Measurements from ENCODE around the gene NOP16.
A peak's percentile ranks its signal among the peaks of the same experiment; 100 is the strongest.

Gene NOP16

GRCh38 chr5:176388444-176389134, at the start of gene NOP16, which contains the start of gene HIGD2A:
Gene NOP16, minus strand, starts transcription at chr5:176388598. Its CDS starts 59 bp downstream, at chr5:176388539.
Gene HIGD2A, plus strand, starts transcription at chr5:176388751. Its CDS starts 69 bp downstream, at chr5:176388820.
- Histone ChIP-seq H3K9ac (ENCODE audit: low read length) (peak within 1 kb of the TSS; percentile 79), H3K4me1 (ENCODE audit: insufficient read depth, low read length) (peaks cover 18% of the 10 kb centered on the region), H3K27ac (ENCODE audit: low read depth, low read length) (peak within 1 kb of the TSS; percentile 98), H3K27me3 (ENCODE audit: control insufficient read depth in 1 of 2, insufficient read depth in 2 of 2, low read length in 2 of 2) (no peaks in the 10 kb centered on the region), H3K9me3 (ENCODE audit: low read length) (no peaks in the 10 kb centered on the region), H3K36me3 (ENCODE audit: insufficient read depth, low read length) (peaks cover 43% of the 10 kb centered on the region), H3K4me3 (ENCODE audit: low read depth in 1 of 2, low read length in 2 of 2) (peak within 1 kb of the TSS; percentile 68 to 83)

DNA sequence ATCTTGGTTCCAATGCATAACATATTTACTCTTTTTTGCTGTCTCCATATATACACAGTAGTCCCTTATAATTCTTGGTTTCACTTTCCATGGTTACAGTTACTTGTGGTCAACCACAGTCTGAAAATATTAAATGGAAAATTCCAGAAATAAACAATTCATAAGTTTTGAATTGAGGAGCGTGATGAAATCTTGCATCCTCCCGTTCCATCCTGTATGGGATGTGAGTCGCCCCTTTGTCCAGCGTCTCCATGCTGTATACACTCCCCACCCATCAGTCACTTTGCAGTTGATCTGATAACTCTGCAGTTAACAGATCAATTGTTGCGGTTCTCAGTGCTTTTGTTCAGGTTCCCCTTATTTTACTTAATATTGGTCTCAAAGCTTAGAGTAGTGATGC, 48.3 kb upstream of the NOP16 start:
- Histone ChIP-seq H3K27me3 (ENCODE audit: control insufficient read depth in 1 of 2, insufficient read depth in 2 of 2, low read length in 2 of 2) (peaks cover 0 to 2% of the 10 kb centered on the region in 2 donors), H3K36me3 (ENCODE audit: insufficient read depth, low read length) (no peaks in the 10 kb centered on the region), H3K4me1 (ENCODE audit: insufficient read depth, low read length) (no peaks in the 10 kb centered on the region), H3K9ac (ENCODE audit: low read length) (no peak overlapping the region), H3K4me3 (ENCODE audit: low read depth in 1 of 2, low read length in 2 of 2) (no peak overlapping the region), H3K27ac (ENCODE audit: low read depth, low read length) (no peak overlapping the region), H3K9me3 (ENCODE audit: low read length) (no peaks in the 10 kb centered on the region)

DNA sequence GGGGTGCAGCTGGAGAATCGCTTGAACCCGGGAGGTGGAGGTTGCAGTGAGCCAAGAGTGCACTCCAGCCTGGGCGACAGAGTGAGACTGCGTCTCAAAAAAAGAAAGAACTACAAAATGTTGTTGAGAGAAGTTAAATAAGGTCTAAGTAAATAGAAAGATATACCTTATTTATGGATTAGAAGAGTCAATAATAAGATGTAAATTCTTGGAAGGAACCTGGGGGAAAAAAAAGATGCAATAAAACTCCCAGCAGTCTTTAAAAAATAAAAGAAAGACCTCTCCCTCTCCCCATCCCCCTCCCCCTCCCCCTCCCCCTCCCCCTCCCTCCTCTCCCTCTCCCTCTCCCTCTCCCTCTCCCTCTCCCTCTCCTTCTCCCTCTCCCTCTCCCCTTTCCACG, 44.3 kb upstream of the NOP16 start:
- no peaks in the 10 kb centered on the region for H3K9me3 ChIP-seq (ENCODE audit: low read length)
- H3K27me3 ChIP-seq (ENCODE audit: control insufficient read depth in 1 of 2, insufficient read depth in 2 of 2, low read length in 2 of 2), result no peaks in the 10 kb centered on the region
- no peak overlapping the region for H3K27ac ChIP-seq (ENCODE audit: low read depth, low read length)
- no peak overlapping the region for H3K9ac ChIP-seq (ENCODE audit: low read length)
- no peak overlapping the region for H3K4me3 ChIP-seq (ENCODE audit: low read depth in 1 of 2, low read length in 2 of 2)
- no peaks in the 10 kb centered on the region for H3K36me3 ChIP-seq (ENCODE audit: insufficient read depth, low read length)
- no peaks in the 10 kb centered on the region for H3K4me1 ChIP-seq (ENCODE audit: insufficient read depth, low read length)

GRCh38 chr5:176429972-176430371, 41.6 kb upstream of the NOP16 start:
- H3K9me3 ChIP-seq (ENCODE audit: low read length), result no peaks in the 10 kb centered on the region
- no peaks in the 10 kb centered on the region for H3K4me1 ChIP-seq (ENCODE audit: insufficient read depth, low read length)
- no peak overlapping the region for H3K9ac ChIP-seq (ENCODE audit: low read length)
- H3K36me3 ChIP-seq (ENCODE audit: insufficient read depth, low read length), result no peaks in the 10 kb centered on the region
- no peak overlapping the region for H3K27ac ChIP-seq (ENCODE audit: low read depth, low read length)
- H3K27me3 ChIP-seq (ENCODE audit: control insufficient read depth in 1 of 2, insufficient read depth in 2 of 2, low read length in 2 of 2), result no peaks in the 10 kb centered on the region
- no peak overlapping the region for H3K4me3 ChIP-seq (ENCODE audit: low read depth in 1 of 2, low read length in 2 of 2)

- no peaks in the 10 kb centered on the region for H3K36me3 ChIP-seq (ENCODE audit: insufficient read depth, low read length)
- H3K9me3 ChIP-seq (ENCODE audit: low read length), result no peaks in the 10 kb centered on the region
- H3K4me1 ChIP-seq (ENCODE audit: insufficient read depth, low read length), result no peaks in the 10 kb centered on the region
- H3K27me3 ChIP-seq (ENCODE audit: control insufficient read depth in 1 of 2, insufficient read depth in 2 of 2, low read length in 2 of 2), result no peaks in the 10 kb centered on the region
- no peak overlapping the region for H3K9ac ChIP-seq (ENCODE audit: low read length)
- no peak overlapping the region for H3K4me3 ChIP-seq (ENCODE audit: low read depth in 1 of 2, low read length in 2 of 2)
- no peak overlapping the region for H3K27ac ChIP-seq (ENCODE audit: low read depth, low read length)
Measured at GRCh38 chr5:176427971-176428370, 39.6 kb upstream of the NOP16 start.

- Histone ChIP-seq H3K36me3 (ENCODE audit: insufficient read depth, low read length) (no peaks in the 10 kb centered on the region), H3K4me1 (ENCODE audit: insufficient read depth, low read length) (no peaks in the 10 kb centered on the region), H3K27me3 (ENCODE audit: control insufficient read depth in 1 of 2, insufficient read depth in 2 of 2, low read length in 2 of 2) (no peaks in the 10 kb centered on the region), H3K9ac (ENCODE audit: low read length) (no peak overlapping the region), H3K27ac (ENCODE audit: low read depth, low read length) (no peak overlapping the region), H3K4me3 (ENCODE audit: low read depth in 1 of 2, low read length in 2 of 2) (no peak overlapping the region), H3K9me3 (ENCODE audit: low read length) (no peaks in the 10 kb centered on the region)
Measured at GRCh38 chr5:176426876-176427275, 38.5 kb upstream of the NOP16 start.

GRCh38 chr5:176425791-176426190, 37.4 kb upstream of the NOP16 start:
- no peak overlapping the region for H3K4me3 ChIP-seq (ENCODE audit: low read depth in 1 of 2, low read length in 2 of 2)
- H3K4me1 ChIP-seq (ENCODE audit: insufficient read depth, low read length), result no peaks in the 10 kb centered on the region
- no peak overlapping the region for H3K27ac ChIP-seq (ENCODE audit: low read depth, low read length)
- no peaks in the 10 kb centered on the region for H3K27me3 ChIP-seq (ENCODE audit: control insufficient read depth in 1 of 2, insufficient read depth in 2 of 2, low read length in 2 of 2)
- no peak overlapping the region for H3K9ac ChIP-seq (ENCODE audit: low read length)
- no peaks in the 10 kb centered on the region for H3K36me3 ChIP-seq (ENCODE audit: insufficient read depth, low read length)
- no peaks in the 10 kb centered on the region for H3K9me3 ChIP-seq (ENCODE audit: low read length)

GRCh38 chr5:176425138-176425537, 36.7 kb upstream of the NOP16 start:
- Histone ChIP-seq H3K27me3 (ENCODE audit: control insufficient read depth in 1 of 2, insufficient read depth in 2 of 2, low read length in 2 of 2) (no peaks in the 10 kb centered on the region), H3K36me3 (ENCODE audit: insufficient read depth, low read length) (no peaks in the 10 kb centered on the region), H3K27ac (ENCODE audit: low read depth, low read length) (no peak overlapping the region), H3K4me3 (ENCODE audit: low read depth in 1 of 2, low read length in 2 of 2) (no peak overlapping the region), H3K4me1 (ENCODE audit: insufficient read depth, low read length) (no peaks in the 10 kb centered on the region), H3K9me3 (ENCODE audit: low read length) (no peaks in the 10 kb centered on the region), H3K9ac (ENCODE audit: low read length) (no peak overlapping the region)

DNA sequence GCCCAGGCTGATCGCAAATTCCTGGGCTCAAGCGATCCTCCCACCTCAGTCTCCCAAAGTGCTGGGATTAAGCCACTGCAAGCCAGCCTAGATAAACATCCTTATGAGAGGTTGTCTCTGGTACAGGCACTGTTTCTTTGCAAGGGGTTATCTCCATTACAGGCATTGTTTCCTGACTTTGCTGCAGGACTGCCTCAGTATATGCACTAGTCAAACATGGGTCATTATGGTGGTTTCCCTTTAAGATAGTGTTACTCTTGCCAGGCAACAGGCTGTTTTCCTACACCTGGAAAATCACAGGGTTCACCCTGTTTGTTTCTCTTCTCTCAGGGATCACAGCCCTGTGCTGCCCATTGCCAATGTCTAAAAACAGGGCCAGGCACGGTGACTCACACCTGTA, 35.8 kb upstream of the NOP16 start:
- no peak overlapping the region for H3K9ac ChIP-seq (ENCODE audit: low read length)
- H3K9me3 ChIP-seq (ENCODE audit: low read length), result no peaks in the 10 kb centered on the region
- no peak overlapping the region for H3K4me3 ChIP-seq (ENCODE audit: low read depth in 1 of 2, low read length in 2 of 2)
- no peaks in the 10 kb centered on the region for H3K27me3 ChIP-seq (ENCODE audit: control insufficient read depth in 1 of 2, insufficient read depth in 2 of 2, low read length in 2 of 2)
- no peaks in the 10 kb centered on the region for H3K36me3 ChIP-seq (ENCODE audit: insufficient read depth, low read length)
- no peak overlapping the region for H3K27ac ChIP-seq (ENCODE audit: low read depth, low read length)
- no peaks in the 10 kb centered on the region for H3K4me1 ChIP-seq (ENCODE audit: insufficient read depth, low read length)

GRCh38 chr5:176420972-176421544, 32.7 kb upstream of the NOP16 start:
- no peak overlapping the region for H3K4me3 ChIP-seq (ENCODE audit: low read depth in 1 of 2, low read length in 2 of 2)
- H3K36me3 ChIP-seq (ENCODE audit: insufficient read depth, low read length), result no peaks in the 10 kb centered on the region
- H3K4me1 ChIP-seq (ENCODE audit: insufficient read depth, low read length), result peaks cover 7% of the 10 kb centered on the region
- H3K9ac ChIP-seq (ENCODE audit: low read length), result no peak overlapping the region
- no peak overlapping the region for H3K27ac ChIP-seq (ENCODE audit: low read depth, low read length)
- no peaks in the 10 kb centered on the region for H3K27me3 ChIP-seq (ENCODE audit: control insufficient read depth in 1 of 2, insufficient read depth in 2 of 2, low read length in 2 of 2)
- no peaks in the 10 kb centered on the region for H3K9me3 ChIP-seq (ENCODE audit: low read length)

DNA sequence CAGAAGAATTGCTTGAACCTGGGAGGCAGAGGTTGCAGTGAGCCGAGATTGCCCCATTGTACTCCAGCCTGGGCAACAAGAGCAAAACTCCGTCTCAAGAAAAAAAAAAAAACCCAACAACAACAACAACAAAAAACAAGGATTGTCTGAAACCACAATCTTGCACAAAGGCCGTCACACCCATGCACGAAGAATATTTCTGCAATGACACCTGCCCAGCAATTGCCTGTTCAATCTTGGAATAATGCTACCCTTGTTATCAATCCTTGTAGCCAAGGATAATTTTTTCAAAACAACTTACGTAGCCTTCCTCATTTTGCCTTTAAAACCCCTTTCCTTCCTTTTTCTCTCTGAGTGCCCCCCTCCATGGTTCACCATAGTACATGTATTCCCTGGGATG, 31.7 kb upstream of the NOP16 start:
- Histone ChIP-seq H3K27me3 (ENCODE audit: control insufficient read depth in 1 of 2, insufficient read depth in 2 of 2, low read length in 2 of 2) (no peaks in the 10 kb centered on the region), H3K27ac (ENCODE audit: low read depth, low read length) (no peak overlapping the region), H3K4me1 (ENCODE audit: insufficient read depth, low read length) (peaks cover 13% of the 10 kb centered on the region), H3K9me3 (ENCODE audit: low read length) (no peaks in the 10 kb centered on the region), H3K36me3 (ENCODE audit: insufficient read depth, low read length) (no peaks in the 10 kb centered on the region), H3K9ac (ENCODE audit: low read length) (no peak overlapping the region), H3K4me3 (ENCODE audit: low read depth in 1 of 2, low read length in 2 of 2) (no peak overlapping the region)

- H3K27me3 ChIP-seq (ENCODE audit: control insufficient read depth in 1 of 2, insufficient read depth in 2 of 2, low read length in 2 of 2), result no peaks in the 10 kb centered on the region
- H3K9me3 ChIP-seq (ENCODE audit: low read length), result no peaks in the 10 kb centered on the region
- no peaks in the 10 kb centered on the region for H3K36me3 ChIP-seq (ENCODE audit: insufficient read depth, low read length)
- H3K27ac ChIP-seq (ENCODE audit: low read depth, low read length), result no peak overlapping the region
- no peak overlapping the region for H3K9ac ChIP-seq (ENCODE audit: low read length)
- no peak overlapping the region for H3K4me3 ChIP-seq (ENCODE audit: low read depth in 1 of 2, low read length in 2 of 2)
- peaks cover 31% of the 10 kb centered on the region for H3K4me1 ChIP-seq (ENCODE audit: insufficient read depth, low read length)
Measured at GRCh38 chr5:176418251-176418650, 29.9 kb upstream of the NOP16 start.

Measured in muscle layer of colon (tissue), 2 donors.